ENCODE results near the gene FAIM2.

GRCh38 chr12:49942512-49942893, 38.8 kb upstream of the FAIM2 start:
- TF ChIP-seq CTCF (IDR thresholded peaks at IDR 0.05): no peak
- TF ChIP-seq POLR2AphosphoS5 (IDR thresholded peaks at IDR 0.05): no peak
- TF ChIP-seq POLR2A (IDR thresholded peaks at IDR 0.05): no peak
